Neural cell (in vitro differentiated cells): Measurements from ENCODE around the gene HBM. TPM values are rescaled to one million over a fixed set of nuclear protein-coding genes. Genes with fewer than 3 reads are reported as not detected.

ENCODE experiments used
- H2AFZ ChIP-seq: fragments of 200-600, 300-800 bp; sonication (generic), shearing (Covaris generic); 2 replicates; pipeline ENCODE4 v1.6.0; 2014; ENCODE audit warnings: low read depth, mild to moderate bottlenecking, antibody characterized with exemption, low read length, moderate library complexity
- H3F3A ChIP-seq: fragments of 200-600 bp; shearing (Covaris generic); 2 replicates; pipeline ENCODE4 v1.6.1; 2016; ENCODE audit warnings: mild to moderate bottlenecking, moderate library complexity, mixed read lengths, antibody characterized with exemption, low read length; ENCODE audit not compliant: insufficient read depth, poor library complexity, severe bottlenecking
- H3K27ac ChIP-seq: fragments of 200-600, 300-800 bp; sonication (generic), shearing (Covaris generic); 2 replicates; pipeline ENCODE4 v1.5.1; 2014; ENCODE audit warnings: mild to moderate bottlenecking, low read length, moderate library complexity
- H3K27me3 ChIP-seq: fragments of 300-800, 200-600 bp; sonication (generic), shearing (Covaris generic); 2 replicates; pipeline ENCODE4 v1.6.0; 2014; ENCODE audit warnings: mild to moderate bottlenecking, low read depth, low read length, moderate library complexity; ENCODE audit not compliant: insufficient read depth
- H3K36me3 ChIP-seq: fragments of 300-800, 200-600 bp; sonication (generic), shearing (Covaris generic); 2 replicates; pipeline ENCODE4 v1.5.1; 2014; ENCODE audit warnings: mild to moderate bottlenecking, antibody characterized with exemption, low read length, moderate library complexity; ENCODE audit not compliant: insufficient read depth
- H3K4me2 ChIP-seq: fragments of 300-800, 200-600 bp; sonication (generic), shearing (Covaris generic); 2 replicates; pipeline ENCODE4 v1.6.0; 2014; ENCODE audit warnings: mild to moderate bottlenecking, low read length
- H3K4me3 ChIP-seq: fragments of 300-800, 200-600 bp; sonication (generic), shearing (Covaris generic); 2 replicates; pipeline ENCODE4 v1.5.1; 2014; ENCODE audit warnings: mild to moderate bottlenecking, low read length, moderate library complexity
- H3K79me2 ChIP-seq: fragments of 200-600 bp; shearing (Covaris generic); replicated peaks from 2 replicates; pipeline ENCODE4 v1.6.0; 2014; ENCODE audit warnings: mild to moderate bottlenecking, low read length, moderate library complexity; ENCODE audit not compliant: insufficient read depth
- H3K9ac ChIP-seq: fragments of 300-800, 200-600 bp; sonication (generic), shearing (Covaris generic); 2 replicates; pipeline ENCODE4 v1.6.1; 2016; ENCODE audit warnings: mild to moderate bottlenecking, low read length, mixed read lengths
- H3K9me2 ChIP-seq: fragments of 200-600 bp; shearing (Covaris generic); 2 replicates; pipeline ENCODE4 v1.6.1; 2016; ENCODE audit warnings: mild to moderate bottlenecking, low read length, mixed read lengths; ENCODE audit not compliant: insufficient read depth
- H3K9me3 ChIP-seq: fragments of 200-600, 300-800 bp; sonication (generic), shearing (Covaris generic); 2 replicates; pipeline ENCODE4 v1.6.1; 2016; ENCODE audit warnings: mild to moderate bottlenecking, mixed run types, low read length, moderate library complexity, mixed read lengths
- H4K20me1 ChIP-seq: fragments of 200-600 bp; shearing (Covaris generic); 2 replicates; pipeline ENCODE4 v1.6.1; 2016; ENCODE audit warnings: mild to moderate bottlenecking, mixed run types; ENCODE audit not compliant: insufficient read depth
- EP300 ChIP-seq: fragments of 450-650 bp; conservative IDR thresholded peaks from 2 replicates; pipeline ENCODE4 v1.6.1; 2014; ENCODE audit warnings: antibody characterized with exemption, mild to moderate bottlenecking, moderate library complexity; ENCODE audit not compliant: poor library complexity, severe bottlenecking
- EZH2 ChIP-seq: fragments of 200-600, 300-800 bp; shearing (Covaris generic), sonication (generic); IDR thresholded peaks from 2 replicates; pipeline ENCODE4 v1.6.1; 2014; ENCODE audit warnings: antibody characterized with exemption, low read length, borderline replicate concordance, mild to moderate bottlenecking; ENCODE audit not compliant: insufficient read depth, poor library complexity, severe bottlenecking
- MXI1 ChIP-seq: fragments of 450-650 bp; conservative IDR thresholded peaks from 2 replicates; pipeline ENCODE4 v1.6.1; 2014; ENCODE audit warnings: antibody characterized with exemption, mild to moderate bottlenecking; ENCODE audit not compliant: poor library complexity, severe bottlenecking
- POLR2AphosphoS5 ChIP-seq: IDR thresholded peaks from 2 replicates; pipeline ENCODE4 v1.6.1; 2012
- RAD21 ChIP-seq: fragments of 450-650 bp; conservative IDR thresholded peaks from 2 replicates; pipeline ENCODE4 v1.6.1; 2014; ENCODE audit warnings: antibody characterized with exemption, mild to moderate bottlenecking, moderate library complexity
- SMC3 ChIP-seq: fragments of 450-650 bp; conservative IDR thresholded peaks from 2 replicates; pipeline ENCODE4 v1.6.1; 2014; ENCODE audit warnings: antibody characterized with exemption, mild to moderate bottlenecking, moderate library complexity; ENCODE audit not compliant: poor library complexity
- TAF1 ChIP-seq: IDR thresholded peaks from 2 replicates; pipeline ENCODE4 v1.6.1; 2012; ENCODE audit warnings: low read depth
- polyA plus RNA-seq: library from polyadenylated mRNA; depleted of rRNA; stranded (reverse); fragments of >200 nt; gene quantifications from 2 replicates; pipeline ENCODE4 v1.2.3, GENCODE V29; 2014
- TF ChIP-seq, protein P1 (sequence below): IDR thresholded peaks from 2 replicates; pipeline ENCODE4 v1.6.1; 2012; ENCODE audit warnings: borderline replicate concordance
- TF ChIP-seq, protein P2 (sequence below): fragments of 450-650 bp; IDR thresholded peaks from 2 replicates; pipeline ENCODE4 v1.5.1; 2014; ENCODE audit warnings: antibody characterized with exemption, mild to moderate bottlenecking, moderate library complexity; ENCODE audit not compliant: poor library complexity, severe bottlenecking

Gene HBM
- polyA plus RNA-seq, 1 donor from 2014 or later = not detected

DNA sequence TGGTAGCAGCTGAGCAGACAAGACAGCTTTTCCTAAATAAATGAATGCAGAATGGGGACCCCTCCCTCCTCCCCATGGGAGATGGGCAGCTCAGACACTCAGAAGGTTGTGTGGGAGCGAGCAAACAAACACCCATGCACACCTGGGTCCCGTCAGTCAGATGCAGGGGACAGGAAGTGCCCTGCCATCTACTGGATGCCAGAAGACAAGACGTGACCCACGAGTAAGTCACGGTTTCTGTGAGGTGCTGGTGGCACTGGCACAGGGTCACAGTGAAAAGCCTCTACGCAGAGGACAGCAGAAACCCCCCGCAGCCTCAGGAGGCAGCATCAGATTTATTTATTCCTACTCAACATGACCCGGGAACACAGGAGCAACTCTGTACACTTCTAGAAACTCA is 22.9 kb downstream of the HBM start:
- Histone ChIP-seq H3K4me2 (no peak overlapping the region), H2AFZ (no peak overlapping the region), H3K9me3 (no peaks in the 10 kb centered on the region), H3F3A (no peaks in the 10 kb centered on the region), H3K4me3 (no peak overlapping the region), H3K27me3 (no peaks in the 10 kb centered on the region), H3K36me3 (peaks cover 4% of the 10 kb centered on the region), H4K20me1 (no peaks in the 10 kb centered on the region), H3K9ac (no peak overlapping the region), H3K79me2 (no peaks in the 10 kb centered on the region), H3K9me2 (no peaks in the 10 kb centered on the region), H3K27ac (no peak overlapping the region)
- TF ChIP-seq POLR2AphosphoS5 (no peak), RAD21 (no peak), SMC3 (no peak)
- TF ChIP-seq, protein P1, sequence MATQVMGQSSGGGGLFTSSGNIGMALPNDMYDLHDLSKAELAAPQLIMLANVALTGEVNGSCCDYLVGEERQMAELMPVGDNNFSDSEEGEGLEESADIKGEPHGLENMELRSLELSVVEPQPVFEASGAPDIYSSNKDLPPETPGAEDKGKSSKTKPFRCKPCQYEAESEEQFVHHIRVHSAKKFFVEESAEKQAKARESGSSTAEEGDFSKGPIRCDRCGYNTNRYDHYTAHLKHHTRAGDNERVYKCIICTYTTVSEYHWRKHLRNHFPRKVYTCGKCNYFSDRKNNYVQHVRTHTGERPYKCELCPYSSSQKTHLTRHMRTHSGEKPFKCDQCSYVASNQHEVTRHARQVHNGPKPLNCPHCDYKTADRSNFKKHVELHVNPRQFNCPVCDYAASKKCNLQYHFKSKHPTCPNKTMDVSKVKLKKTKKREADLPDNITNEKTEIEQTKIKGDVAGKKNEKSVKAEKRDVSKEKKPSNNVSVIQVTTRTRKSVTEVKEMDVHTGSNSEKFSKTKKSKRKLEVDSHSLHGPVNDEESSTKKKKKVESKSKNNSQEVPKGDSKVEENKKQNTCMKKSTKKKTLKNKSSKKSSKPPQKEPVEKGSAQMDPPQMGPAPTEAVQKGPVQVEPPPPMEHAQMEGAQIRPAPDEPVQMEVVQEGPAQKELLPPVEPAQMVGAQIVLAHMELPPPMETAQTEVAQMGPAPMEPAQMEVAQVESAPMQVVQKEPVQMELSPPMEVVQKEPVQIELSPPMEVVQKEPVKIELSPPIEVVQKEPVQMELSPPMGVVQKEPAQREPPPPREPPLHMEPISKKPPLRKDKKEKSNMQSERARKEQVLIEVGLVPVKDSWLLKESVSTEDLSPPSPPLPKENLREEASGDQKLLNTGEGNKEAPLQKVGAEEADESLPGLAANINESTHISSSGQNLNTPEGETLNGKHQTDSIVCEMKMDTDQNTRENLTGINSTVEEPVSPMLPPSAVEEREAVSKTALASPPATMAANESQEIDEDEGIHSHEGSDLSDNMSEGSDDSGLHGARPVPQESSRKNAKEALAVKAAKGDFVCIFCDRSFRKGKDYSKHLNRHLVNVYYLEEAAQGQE = no peak

DNA sequence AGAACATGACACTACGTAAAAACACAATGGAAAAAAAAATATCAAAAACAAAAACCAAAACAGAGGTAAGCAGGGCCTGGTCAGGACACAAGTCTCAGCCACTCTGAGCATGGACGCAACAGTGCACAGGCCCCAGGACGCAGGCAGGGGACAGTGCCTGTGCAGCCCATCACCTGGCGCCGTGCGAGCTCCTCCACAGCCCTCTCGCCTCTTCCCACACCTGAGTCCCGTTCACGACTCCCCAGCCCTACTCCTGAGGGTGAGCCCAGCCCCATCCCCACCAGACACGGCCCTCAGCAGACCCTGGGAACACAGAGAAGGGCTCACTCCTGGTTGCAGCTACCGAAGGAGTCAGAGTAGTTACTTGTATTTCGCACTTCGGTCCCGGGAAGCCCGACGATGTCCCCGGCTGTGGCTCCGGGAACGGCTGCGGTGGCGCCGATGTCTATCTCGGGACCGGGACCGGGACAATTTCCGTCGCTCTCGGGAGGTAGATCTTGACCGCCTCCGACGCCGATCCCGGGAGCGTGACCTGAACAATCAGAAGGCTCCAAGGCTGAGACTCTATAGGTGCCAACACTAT is 23.9 kb downstream of the HBM start:
- Histone ChIP-seq H3K9me2 (no peaks in the 10 kb centered on the region), H3K36me3 (peaks cover 4% of the 10 kb centered on the region), H3K4me3 (no peak overlapping the region), H4K20me1 (no peaks in the 10 kb centered on the region), H3K9ac (no peak overlapping the region), H2AFZ (no peak overlapping the region), H3K27me3 (no peaks in the 10 kb centered on the region), H3K4me2 (no peak overlapping the region), H3K79me2 (no peaks in the 10 kb centered on the region), H3K27ac (no peak overlapping the region), H3K9me3 (no peaks in the 10 kb centered on the region), H3F3A (no peaks in the 10 kb centered on the region)
- no peak for TF ChIP-seq POLR2AphosphoS5
- TF ChIP-seq, protein P1 = no peak
- TF ChIP-seq TAF1 = no peak
- TF ChIP-seq EZH2 = no peak
- no peak for TF ChIP-seq SMC3
- TF ChIP-seq EP300 = no peak
- TF ChIP-seq, protein P2, sequence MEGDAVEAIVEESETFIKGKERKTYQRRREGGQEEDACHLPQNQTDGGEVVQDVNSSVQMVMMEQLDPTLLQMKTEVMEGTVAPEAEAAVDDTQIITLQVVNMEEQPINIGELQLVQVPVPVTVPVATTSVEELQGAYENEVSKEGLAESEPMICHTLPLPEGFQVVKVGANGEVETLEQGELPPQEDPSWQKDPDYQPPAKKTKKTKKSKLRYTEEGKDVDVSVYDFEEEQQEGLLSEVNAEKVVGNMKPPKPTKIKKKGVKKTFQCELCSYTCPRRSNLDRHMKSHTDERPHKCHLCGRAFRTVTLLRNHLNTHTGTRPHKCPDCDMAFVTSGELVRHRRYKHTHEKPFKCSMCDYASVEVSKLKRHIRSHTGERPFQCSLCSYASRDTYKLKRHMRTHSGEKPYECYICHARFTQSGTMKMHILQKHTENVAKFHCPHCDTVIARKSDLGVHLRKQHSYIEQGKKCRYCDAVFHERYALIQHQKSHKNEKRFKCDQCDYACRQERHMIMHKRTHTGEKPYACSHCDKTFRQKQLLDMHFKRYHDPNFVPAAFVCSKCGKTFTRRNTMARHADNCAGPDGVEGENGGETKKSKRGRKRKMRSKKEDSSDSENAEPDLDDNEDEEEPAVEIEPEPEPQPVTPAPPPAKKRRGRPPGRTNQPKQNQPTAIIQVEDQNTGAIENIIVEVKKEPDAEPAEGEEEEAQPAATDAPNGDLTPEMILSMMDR = no peak
- TF ChIP-seq RAD21 = no peak
- no peak for TF ChIP-seq MXI1
